Breast epithelium (tissue), 3 donors: ENCODE results near the gene PTMS.

Experiments used
- POLR2A ChIP-seq: fragments of 450-650 bp; IDR thresholded peaks from one replicate; pipeline ENCODE4 v1.6.1; 2016; ENCODE audit warnings: antibody characterized with exemption, mild to moderate bottlenecking, moderate library complexity
- TF ChIP-seq, protein P1 (sequence below), 3 donors: fragments of 450-650 bp; IDR thresholded peaks; one replicate each; pipeline ENCODE4 v1.5.1; 2016 to 2017; ENCODE audit warnings: antibody characterized with exemption in 3 of 3, mild to moderate bottlenecking in 3 of 3, moderate library complexity in 3 of 3

DNA sequence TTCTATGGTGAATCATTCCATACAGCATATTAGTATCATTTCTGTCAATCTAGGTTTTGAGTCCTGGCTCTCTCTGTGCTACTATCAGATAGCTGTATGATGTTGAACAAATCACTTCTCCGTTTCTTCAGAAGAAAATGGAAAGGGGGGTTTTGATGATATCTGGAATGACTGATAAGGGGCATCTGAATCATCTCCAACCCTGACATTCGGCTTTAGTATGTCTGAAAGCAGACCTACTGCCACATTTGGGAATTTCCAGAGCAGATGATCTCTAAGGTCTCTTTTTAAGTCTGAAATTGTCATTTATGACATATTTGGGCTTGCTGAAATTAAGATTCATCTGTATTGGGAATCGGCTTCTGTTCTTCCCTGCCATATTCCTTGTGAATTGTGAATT lies 23.3 kb upstream of the PTMS start:
- TF ChIP-seq, protein P1, sequence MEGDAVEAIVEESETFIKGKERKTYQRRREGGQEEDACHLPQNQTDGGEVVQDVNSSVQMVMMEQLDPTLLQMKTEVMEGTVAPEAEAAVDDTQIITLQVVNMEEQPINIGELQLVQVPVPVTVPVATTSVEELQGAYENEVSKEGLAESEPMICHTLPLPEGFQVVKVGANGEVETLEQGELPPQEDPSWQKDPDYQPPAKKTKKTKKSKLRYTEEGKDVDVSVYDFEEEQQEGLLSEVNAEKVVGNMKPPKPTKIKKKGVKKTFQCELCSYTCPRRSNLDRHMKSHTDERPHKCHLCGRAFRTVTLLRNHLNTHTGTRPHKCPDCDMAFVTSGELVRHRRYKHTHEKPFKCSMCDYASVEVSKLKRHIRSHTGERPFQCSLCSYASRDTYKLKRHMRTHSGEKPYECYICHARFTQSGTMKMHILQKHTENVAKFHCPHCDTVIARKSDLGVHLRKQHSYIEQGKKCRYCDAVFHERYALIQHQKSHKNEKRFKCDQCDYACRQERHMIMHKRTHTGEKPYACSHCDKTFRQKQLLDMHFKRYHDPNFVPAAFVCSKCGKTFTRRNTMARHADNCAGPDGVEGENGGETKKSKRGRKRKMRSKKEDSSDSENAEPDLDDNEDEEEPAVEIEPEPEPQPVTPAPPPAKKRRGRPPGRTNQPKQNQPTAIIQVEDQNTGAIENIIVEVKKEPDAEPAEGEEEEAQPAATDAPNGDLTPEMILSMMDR (IDR thresholded peaks at IDR 0.05), result no peak
- no peak for TF ChIP-seq POLR2A
